ENCODE measurements around the gene NUP54.

NUP54 gene

GRCh38 chr4:76148142-76148865 is at the start of gene NUP54:
Gene NUP54 (minus strand): TSS chr4:76148397. CDS start chr4:76148374, 23 bp downstream.
- H3K4me3 ChIP-seq (ENCODE audit: low read length) = peak within 1 kb of the TSS; percentile 84
- TF ChIP-seq ZNF274 (IDR thresholded peaks at IDR 0.05; ENCODE audit: low read depth, low read length) = no peak

DNA sequence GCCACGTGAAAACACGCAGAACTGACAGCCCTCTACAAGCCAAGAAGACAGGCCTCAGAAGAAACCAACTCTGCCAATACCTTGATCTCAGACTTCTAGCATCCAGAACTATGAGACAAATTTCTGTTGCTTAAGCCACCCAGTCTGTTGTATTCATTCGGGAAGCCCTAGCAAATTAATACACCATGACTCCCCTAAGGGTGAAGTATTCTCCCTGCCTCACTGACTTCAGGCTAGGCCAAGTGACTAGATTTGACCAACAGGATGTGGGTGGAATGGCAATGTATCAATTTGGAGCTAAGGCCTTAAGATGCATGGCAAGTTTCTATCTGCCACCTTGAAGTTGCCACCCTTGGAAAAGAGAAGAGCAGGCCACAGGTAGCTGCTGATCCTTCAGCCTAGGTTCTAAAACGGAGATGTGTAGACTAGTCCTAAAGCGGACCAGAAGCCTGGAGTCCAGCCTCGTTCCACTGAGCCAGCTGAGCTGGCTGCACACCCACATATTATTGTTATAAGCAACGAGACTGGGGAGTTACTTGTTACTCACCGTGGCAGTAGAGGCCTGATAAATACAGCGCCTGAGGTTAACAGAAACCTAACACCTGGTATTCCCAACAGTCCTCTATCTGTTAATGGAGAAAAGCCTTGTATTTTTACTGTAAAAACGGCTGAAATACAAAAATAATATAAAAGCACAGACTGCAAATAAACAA is 49.0 kb upstream of the NUP54 start:
- no peak for TF ChIP-seq ZNF274 (IDR thresholded peaks at IDR 0.05; ENCODE audit: low read depth, low read length)
- H3K4me3 ChIP-seq (ENCODE audit: low read length) = peak overlapping the region; percentile 19; the same call in 1 of the 2 replicates

DNA sequence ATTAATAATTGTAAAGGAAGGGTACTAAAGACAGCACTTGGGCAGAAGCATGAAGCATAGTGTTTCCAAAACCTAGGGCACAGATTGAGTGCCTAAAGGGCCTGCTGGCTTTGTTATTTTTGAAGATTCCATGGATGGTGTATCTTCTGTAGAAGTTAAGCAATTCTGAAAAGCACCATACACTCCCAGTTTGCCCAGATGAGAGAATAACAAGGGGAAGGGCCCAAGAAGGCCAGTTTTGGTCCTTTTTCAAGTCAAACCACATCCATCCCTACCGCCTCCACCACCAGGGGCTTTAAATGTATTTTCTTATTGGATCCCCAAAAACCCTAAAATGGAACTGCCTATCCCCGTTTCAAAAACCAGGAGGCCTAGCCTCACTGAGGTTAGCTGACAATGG is 48.2 kb upstream of the NUP54 start:
- TF ChIP-seq ZNF274 (IDR thresholded peaks at IDR 0.05; ENCODE audit: low read depth, low read length) = no peak

DNA sequence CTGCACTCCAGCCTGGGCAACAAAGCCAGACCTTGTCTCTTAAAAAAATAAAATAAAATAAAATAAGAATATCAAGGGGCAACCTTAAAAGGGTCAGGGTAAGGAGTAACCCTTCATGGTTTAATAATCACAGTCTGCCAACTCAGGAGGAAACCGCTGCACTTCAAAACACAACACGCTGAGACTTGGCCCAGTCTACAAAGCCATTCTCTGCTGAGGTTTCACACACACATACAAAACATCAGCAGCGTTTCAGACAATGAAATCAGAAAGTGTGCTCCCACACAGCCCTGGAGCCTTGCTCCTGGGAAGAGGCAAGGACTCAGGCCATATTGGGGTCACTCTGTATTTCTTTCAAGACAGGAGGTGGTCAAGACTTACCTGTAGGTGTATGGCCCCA is 47.1 kb upstream of the NUP54 start:
- no peak for TF ChIP-seq ZNF274 (IDR thresholded peaks at IDR 0.05; ENCODE audit: low read depth, low read length)
- peak overlapping the region; percentile 0; the same call in 1 of the 2 replicates for H3K4me3 ChIP-seq (ENCODE audit: low read length)

More for the DNA sequence above, 48.2 kb upstream of the NUP54 start:
- peak overlapping the region; percentile 5; the same call in 1 of the 2 replicates for H3K4me3 ChIP-seq (ENCODE audit: low read length)

GRCh38 chr4:76194325-76194724 is 46.1 kb upstream of the NUP54 start:
- TF ChIP-seq ZNF274 (IDR thresholded peaks at IDR 0.05; ENCODE audit: low read depth, low read length) = no peak

GRCh38 chr4:76192236-76192635 is 44.0 kb upstream of the NUP54 start:
- H3K4me3 ChIP-seq (ENCODE audit: low read length) = no peak overlapping the region
- TF ChIP-seq ZNF274 (IDR thresholded peaks at IDR 0.05; ENCODE audit: low read depth, low read length) = no peak

More at GRCh38 chr4:76194325-76194724, 46.1 kb upstream of the NUP54 start:
- H3K4me3 ChIP-seq (ENCODE audit: low read length) = no peak overlapping the region

DNA sequence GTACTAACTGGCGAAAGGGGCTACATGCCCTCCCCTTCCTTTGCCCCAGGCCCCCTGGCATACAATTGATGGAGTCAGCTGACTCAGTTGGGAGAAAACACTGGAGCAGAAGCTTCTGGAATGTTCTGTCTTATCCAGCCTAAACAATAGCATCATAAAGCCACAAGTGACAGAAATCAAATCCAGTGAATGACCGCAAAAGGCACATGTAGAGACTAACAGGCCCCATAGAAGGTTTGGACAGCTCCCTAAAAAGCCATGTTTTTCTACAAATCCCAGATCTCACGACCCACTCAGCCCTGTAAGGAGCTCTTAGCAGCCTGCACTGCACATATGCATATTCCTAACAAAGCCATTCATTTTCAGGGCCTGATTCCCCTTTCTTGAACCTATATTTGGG is 40.4 kb upstream of the NUP54 start:
- H3K4me3 ChIP-seq (ENCODE audit: low read length) = no peak overlapping the region
- no peak for TF ChIP-seq ZNF274 (IDR thresholded peaks at IDR 0.05; ENCODE audit: low read depth, low read length)

DNA sequence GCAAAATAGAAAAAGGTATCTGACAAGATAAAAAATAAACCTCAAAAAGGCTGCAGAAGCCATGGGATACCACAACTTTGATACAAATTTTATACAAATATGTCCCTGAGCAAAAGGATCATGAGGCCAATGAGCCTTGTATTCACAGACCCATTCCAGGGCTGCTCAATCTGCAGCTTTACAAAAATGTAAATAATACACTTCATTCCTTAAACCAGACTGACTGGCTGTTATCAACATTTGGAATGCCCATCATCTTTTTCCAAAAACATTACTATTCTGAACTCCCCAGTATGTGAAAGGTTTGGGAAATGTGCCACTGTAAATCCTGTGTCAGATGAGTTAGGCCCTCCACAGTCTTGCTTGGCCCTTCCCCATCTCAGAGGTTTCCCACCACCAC is 40.0 kb upstream of the NUP54 start:
- no peak for TF ChIP-seq ZNF274 (IDR thresholded peaks at IDR 0.05; ENCODE audit: low read depth, low read length)
- no peak overlapping the region for H3K4me3 ChIP-seq (ENCODE audit: low read length)

- no peak for TF ChIP-seq ZNF274 (IDR thresholded peaks at IDR 0.05; ENCODE audit: low read depth, low read length)
- no peak overlapping the region for H3K4me3 ChIP-seq (ENCODE audit: low read length)
These were observed 39.0 kb upstream of the NUP54 start for GRCh38 chr4:76187152-76187551.

- H3K4me3 ChIP-seq (ENCODE audit: low read length) = no peak overlapping the region
- no peak for TF ChIP-seq ZNF274 (IDR thresholded peaks at IDR 0.05; ENCODE audit: low read depth, low read length)
These were observed 34.3 kb upstream of the NUP54 start for GRCh38 chr4:76182463-76182862.

- H3K4me3 ChIP-seq (ENCODE audit: low read length) = no peak overlapping the region
- TF ChIP-seq ZNF274 (IDR thresholded peaks at IDR 0.05; ENCODE audit: low read depth, low read length) = no peak
These were observed 31.5 kb upstream of the NUP54 start for GRCh38 chr4:76179398-76180318.

DNA sequence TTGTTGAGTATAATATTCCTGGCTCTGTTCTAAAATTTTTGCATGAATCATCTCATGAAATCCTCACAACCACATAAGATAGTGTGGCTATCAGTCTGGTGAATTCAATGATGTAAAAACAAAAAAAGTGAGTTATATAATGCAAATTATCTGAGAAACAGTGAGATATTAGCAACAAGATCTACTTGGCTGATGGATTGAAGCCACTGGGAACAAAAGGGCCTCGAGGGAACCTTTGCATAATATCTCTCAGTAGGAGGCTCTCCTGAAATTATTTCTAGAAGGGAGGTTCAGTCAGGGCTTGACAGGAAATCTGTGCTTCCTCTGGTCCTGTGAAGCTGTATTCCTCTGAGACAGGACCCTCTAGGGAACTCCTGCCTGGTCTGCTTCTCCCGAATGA is 30.1 kb upstream of the NUP54 start:
- TF ChIP-seq ZNF274 (IDR thresholded peaks at IDR 0.05; ENCODE audit: low read depth, low read length) = no peak
- no peak overlapping the region for H3K4me3 ChIP-seq (ENCODE audit: low read length)

DNA sequence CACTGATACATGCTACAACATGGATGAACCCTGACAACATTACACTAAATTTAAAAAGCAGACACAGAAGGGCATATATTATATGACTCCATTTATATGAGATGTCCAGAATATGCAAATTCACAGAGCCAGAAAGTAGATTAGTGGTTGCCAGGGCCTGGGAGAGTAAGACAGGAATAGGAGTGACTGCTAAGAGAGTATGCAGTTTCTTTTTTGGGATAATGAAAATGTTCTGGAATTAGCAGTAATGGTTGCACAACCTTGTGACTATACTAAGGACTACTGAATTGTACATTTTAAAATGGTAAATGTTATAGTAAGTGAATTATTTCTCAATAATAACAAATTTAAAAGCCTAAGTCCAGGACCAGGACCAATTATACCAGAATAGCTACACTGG is 29.5 kb upstream of the NUP54 start:
- H3K4me3 ChIP-seq (ENCODE audit: low read length) = no peak overlapping the region
- TF ChIP-seq ZNF274 (IDR thresholded peaks at IDR 0.05; ENCODE audit: low read depth, low read length) = no peak

GRCh38 chr4:76175336-76175735 is 27.1 kb upstream of the NUP54 start:
- TF ChIP-seq ZNF274 (IDR thresholded peaks at IDR 0.05; ENCODE audit: low read depth, low read length) = no peak
- no peak overlapping the region for H3K4me3 ChIP-seq (ENCODE audit: low read length)

All from GM08714 (cell line).